IPS-NIHi11 (cell line): ENCODE results near the gene PLEKHF1.

ENCODE experiments used
- DNase-seq: peaks from one replicate; pipeline ENCODE4 v3.0.0; 2012; ENCODE audit warnings: mixed read lengths, low spot score

Gene PLEKHF1

GRCh38 chr19:29679598-29680210 is 14.4 kb downstream of the PLEKHF1 start:
- DNase-seq, result no peak

GRCh38 chr19:29680447-29680846 is 15.2 kb downstream of the PLEKHF1 start:
- no peak for DNase-seq

- no peak for DNase-seq
These were observed 15.7 kb downstream of the PLEKHF1 start for GRCh38 chr19:29680937-29681336.

GRCh38 chr19:29681422-29682235 is 16.4 kb downstream of the PLEKHF1 start:
- DNase-seq, result no peak

GRCh38 chr19:29682236-29682895 is 17.1 kb downstream of the PLEKHF1 start:
- no peak for DNase-seq

GRCh38 chr19:29683009-29683408 is 17.7 kb downstream of the PLEKHF1 start:
- DNase-seq, result no peak

- no peak for DNase-seq
These were observed 20.1 kb downstream of the PLEKHF1 start for GRCh38 chr19:29685326-29685725.

- DNase-seq, result no peak
These were observed 21.1 kb downstream of the PLEKHF1 start for GRCh38 chr19:29686285-29686805.

- no peak for DNase-seq
These were observed 22.1 kb downstream of the PLEKHF1 start for GRCh38 chr19:29687244-29687896.

- no peak for DNase-seq
These were observed 22.9 kb downstream of the PLEKHF1 start for GRCh38 chr19:29687897-29688728.

- DNase-seq, result no peak
These were observed 25.6 kb downstream of the PLEKHF1 start for GRCh38 chr19:29690842-29691241.

- no peak for DNase-seq
These were observed 28.9 kb downstream of the PLEKHF1 start for GRCh38 chr19:29694161-29694560.

GRCh38 chr19:29694669-29695627 is 29.7 kb downstream of the PLEKHF1 start:
- DNase-seq, result peak; percentile 89

GRCh38 chr19:29695765-29696564 is 30.7 kb downstream of the PLEKHF1 start:
- no peak for DNase-seq

GRCh38 chr19:29696565-29696846 is 31.2 kb downstream of the PLEKHF1 start:
- DNase-seq, result no peak

- no peak for DNase-seq
These were observed 32.4 kb downstream of the PLEKHF1 start for GRCh38 chr19:29697523-29698261.

- DNase-seq, result no peak
These were observed 34.6 kb downstream of the PLEKHF1 start for GRCh38 chr19:29699861-29700260.

GRCh38 chr19:29700498-29700897 is 35.2 kb downstream of the PLEKHF1 start:
- DNase-seq, result no peak
